Measurements from ENCODE around the gene FDCSP.
"Not testable (repeated sequence)": the region's sequence is repeated elsewhere in the genome, so short reads cannot be mapped to it uniquely, and the experiment has no call there.

The FDCSP gene

DNA sequence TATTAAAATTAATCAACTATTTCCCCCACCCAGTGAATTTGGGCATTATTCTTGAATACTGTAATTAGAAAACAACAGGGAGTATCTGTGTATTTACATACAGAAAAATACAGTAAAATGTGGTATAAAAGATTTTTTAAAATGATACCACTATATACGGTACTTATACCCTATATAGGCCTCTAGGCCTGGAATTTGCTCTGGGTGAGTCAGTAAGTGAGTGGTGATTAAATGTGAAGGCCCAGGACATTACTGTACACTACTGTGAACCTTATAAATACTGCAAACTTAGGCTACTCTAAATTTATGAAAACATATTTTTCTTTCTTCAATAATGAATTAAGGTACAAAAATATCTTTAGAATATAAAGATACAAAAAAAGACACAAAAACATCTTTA, 10.2 kb downstream of the FDCSP start:
- no peaks in the 10 kb centered on the region for H3K27me3 ChIP-seq (ENCODE audit: control insufficient read depth in 5 of 5, insufficient read depth in 4 of 5, low read length in 5 of 5)
- H3K4me3 ChIP-seq (ENCODE audit: low read depth in 1 of 5, low read length in 5 of 5) = no peak overlapping the region
- no peaks in the 10 kb centered on the region for H3K4me1 ChIP-seq (ENCODE audit: control insufficient read depth in 5 of 5, insufficient read depth in 5 of 5, low read length in 5 of 5)
- H3K9me3 ChIP-seq (ENCODE audit: control insufficient read depth in 5 of 5, low read length in 5 of 5) = no peaks in the 10 kb centered on the region
- no peak overlapping the region for H3K27ac ChIP-seq (ENCODE audit: low read depth, low read length)
- H3K9ac ChIP-seq (ENCODE audit: low read length in 5 of 5) = no peak overlapping the region
- no peaks in the 10 kb centered on the region for H3K36me3 ChIP-seq (ENCODE audit: control insufficient read depth in 5 of 5, insufficient read depth in 5 of 5, low read length in 5 of 5)

- H3K4me1 ChIP-seq (ENCODE audit: control insufficient read depth in 5 of 5, insufficient read depth in 5 of 5, low read length in 5 of 5) = no peaks in the 10 kb centered on the region
- H3K27me3 ChIP-seq (ENCODE audit: control insufficient read depth in 5 of 5, insufficient read depth in 4 of 5, low read length in 5 of 5) = no peaks in the 10 kb centered on the region
- no peaks in the 10 kb centered on the region for H3K36me3 ChIP-seq (ENCODE audit: control insufficient read depth in 5 of 5, insufficient read depth in 5 of 5, low read length in 5 of 5)
- H3K9ac ChIP-seq (ENCODE audit: low read length in 5 of 5) = no peak overlapping the region
- no peaks in the 10 kb centered on the region for H3K9me3 ChIP-seq (ENCODE audit: control insufficient read depth in 5 of 5, low read length in 5 of 5)
- no peak overlapping the region for H3K27ac ChIP-seq (ENCODE audit: low read depth, low read length)
- H3K4me3 ChIP-seq (ENCODE audit: low read depth in 1 of 5, low read length in 5 of 5) = no peak overlapping the region
These were observed 13.4 kb downstream of the FDCSP start for GRCh38 chr4:70239131-70239883.

GRCh38 chr4:70239884-70240591, 14.1 kb downstream of the FDCSP start:
- Histone ChIP-seq H3K4me3 (ENCODE audit: low read depth in 1 of 5, low read length in 5 of 5) (no peak overlapping the region), H3K9me3 (ENCODE audit: control insufficient read depth in 5 of 5, low read length in 5 of 5) (no peaks in the 10 kb centered on the region), H3K27me3 (ENCODE audit: control insufficient read depth in 5 of 5, insufficient read depth in 4 of 5, low read length in 5 of 5) (no peaks in the 10 kb centered on the region), H3K27ac (ENCODE audit: low read depth, low read length) (no peak overlapping the region), H3K9ac (ENCODE audit: low read length in 5 of 5) (no peak overlapping the region), H3K4me1 (ENCODE audit: control insufficient read depth in 5 of 5, insufficient read depth in 5 of 5, low read length in 5 of 5) (no peaks in the 10 kb centered on the region), H3K36me3 (ENCODE audit: control insufficient read depth in 5 of 5, insufficient read depth in 5 of 5, low read length in 5 of 5) (no peaks in the 10 kb centered on the region)

DNA sequence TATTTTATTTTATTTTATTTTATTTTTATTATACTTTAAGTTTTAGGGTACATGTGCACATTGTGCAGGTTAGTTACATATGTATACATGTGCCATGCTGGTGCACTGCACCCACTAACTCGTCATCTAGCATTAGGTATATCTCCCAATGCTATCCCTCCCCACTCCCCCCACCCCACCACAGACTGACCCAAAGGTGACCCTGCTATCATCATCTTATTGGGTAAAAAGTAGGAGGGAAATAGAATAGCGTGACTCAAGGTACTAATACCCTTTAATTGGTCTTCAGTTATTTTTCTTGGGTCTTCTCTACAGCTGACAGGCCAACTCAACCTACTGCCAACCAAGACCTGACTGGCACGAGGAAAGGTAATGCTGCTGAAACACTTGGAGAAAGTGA, 16.4 kb downstream of the FDCSP start, which contains the start of gene CSN3:
CSN3 (plus strand) TSS at position 301 of the 400 bp plus-strand sequence. CDS start 2,223 bp downstream, outside the sequence.
- not testable (repeated sequence) for H3K27ac ChIP-seq (ENCODE audit: low read depth, low read length); H3K9me3 ChIP-seq (ENCODE audit: control insufficient read depth in 5 of 5, low read length in 5 of 5); H3K4me1 ChIP-seq (ENCODE audit: control insufficient read depth in 5 of 5, insufficient read depth in 5 of 5, low read length in 5 of 5); H3K9ac ChIP-seq (ENCODE audit: low read length in 5 of 5); H3K27me3 ChIP-seq (ENCODE audit: control insufficient read depth in 5 of 5, insufficient read depth in 4 of 5, low read length in 5 of 5); H3K4me3 ChIP-seq (ENCODE audit: low read depth in 1 of 5, low read length in 5 of 5); H3K36me3 ChIP-seq (ENCODE audit: control insufficient read depth in 5 of 5, insufficient read depth in 5 of 5, low read length in 5 of 5)

GRCh38 chr4:70243091-70243490, 17.2 kb downstream of the FDCSP start:
- Histone ChIP-seq H3K36me3 (ENCODE audit: control insufficient read depth in 5 of 5, insufficient read depth in 5 of 5, low read length in 5 of 5) (no peaks in the 10 kb centered on the region), H3K9me3 (ENCODE audit: control insufficient read depth in 5 of 5, low read length in 5 of 5) (no peaks in the 10 kb centered on the region), H3K9ac (ENCODE audit: low read length in 5 of 5) (no peak overlapping the region), H3K27me3 (ENCODE audit: control insufficient read depth in 5 of 5, insufficient read depth in 4 of 5, low read length in 5 of 5) (no peaks in the 10 kb centered on the region), H3K27ac (ENCODE audit: low read depth, low read length) (no peak overlapping the region), H3K4me3 (ENCODE audit: low read depth in 1 of 5, low read length in 5 of 5) (no peak overlapping the region), H3K4me1 (ENCODE audit: control insufficient read depth in 5 of 5, insufficient read depth in 5 of 5, low read length in 5 of 5) (no peaks in the 10 kb centered on the region)

GRCh38 chr4:70251250-70251944, 25.5 kb downstream of the FDCSP start:
- Histone ChIP-seq H3K36me3 (ENCODE audit: control insufficient read depth in 5 of 5, insufficient read depth in 5 of 5, low read length in 5 of 5) (no peaks in the 10 kb centered on the region), H3K9me3 (ENCODE audit: control insufficient read depth in 5 of 5, low read length in 5 of 5) (no peaks in the 10 kb centered on the region), H3K27ac (ENCODE audit: low read depth, low read length) (no peak overlapping the region), H3K4me3 (ENCODE audit: low read depth in 1 of 5, low read length in 5 of 5) (no peak overlapping the region), H3K4me1 (ENCODE audit: control insufficient read depth in 5 of 5, insufficient read depth in 5 of 5, low read length in 5 of 5) (no peaks in the 10 kb centered on the region), H3K27me3 (ENCODE audit: control insufficient read depth in 5 of 5, insufficient read depth in 4 of 5, low read length in 5 of 5) (no peaks in the 10 kb centered on the region), H3K9ac (ENCODE audit: low read length in 5 of 5) (no peak overlapping the region)

GRCh38 chr4:70251945-70252277, 26.0 kb downstream of the FDCSP start:
- H3K36me3 ChIP-seq (ENCODE audit: control insufficient read depth in 5 of 5, insufficient read depth in 5 of 5, low read length in 5 of 5) = no peaks in the 10 kb centered on the region
- no peak overlapping the region for H3K4me3 ChIP-seq (ENCODE audit: low read depth in 1 of 5, low read length in 5 of 5)
- H3K9me3 ChIP-seq (ENCODE audit: control insufficient read depth in 5 of 5, low read length in 5 of 5) = no peaks in the 10 kb centered on the region
- no peaks in the 10 kb centered on the region for H3K27me3 ChIP-seq (ENCODE audit: control insufficient read depth in 5 of 5, insufficient read depth in 4 of 5, low read length in 5 of 5)
- no peak overlapping the region for H3K27ac ChIP-seq (ENCODE audit: low read depth, low read length)
- no peaks in the 10 kb centered on the region for H3K4me1 ChIP-seq (ENCODE audit: control insufficient read depth in 5 of 5, insufficient read depth in 5 of 5, low read length in 5 of 5)
- no peak overlapping the region for H3K9ac ChIP-seq (ENCODE audit: low read length in 5 of 5)

GRCh38 chr4:70269674-70270073, 43.8 kb downstream of the FDCSP start:
- H3K4me1 ChIP-seq (ENCODE audit: control insufficient read depth in 5 of 5, insufficient read depth in 5 of 5, low read length in 5 of 5) = no peaks in the 10 kb centered on the region
- H3K27me3 ChIP-seq (ENCODE audit: control insufficient read depth in 5 of 5, insufficient read depth in 4 of 5, low read length in 5 of 5) = no peaks in the 10 kb centered on the region
- H3K27ac ChIP-seq (ENCODE audit: low read depth, low read length) = no peak overlapping the region
- no peaks in the 10 kb centered on the region for H3K36me3 ChIP-seq (ENCODE audit: control insufficient read depth in 5 of 5, insufficient read depth in 5 of 5, low read length in 5 of 5)
- no peaks in the 10 kb centered on the region for H3K9me3 ChIP-seq (ENCODE audit: control insufficient read depth in 5 of 5, low read length in 5 of 5)
- no peak overlapping the region for H3K4me3 ChIP-seq (ENCODE audit: low read depth in 1 of 5, low read length in 5 of 5)
- no peak overlapping the region for H3K9ac ChIP-seq (ENCODE audit: low read length in 5 of 5)

GRCh38 chr4:70277121-70277520, 51.2 kb downstream of the FDCSP start:
- Histone ChIP-seq H3K9ac (ENCODE audit: low read length in 5 of 5) (no peak overlapping the region), H3K4me1 (ENCODE audit: control insufficient read depth in 5 of 5, insufficient read depth in 5 of 5, low read length in 5 of 5) (no peaks in the 10 kb centered on the region), H3K27ac (ENCODE audit: low read depth, low read length) (no peak overlapping the region), H3K4me3 (ENCODE audit: low read depth in 1 of 5, low read length in 5 of 5) (no peak overlapping the region), H3K36me3 (ENCODE audit: control insufficient read depth in 5 of 5, insufficient read depth in 5 of 5, low read length in 5 of 5) (no peaks in the 10 kb centered on the region), H3K9me3 (ENCODE audit: control insufficient read depth in 5 of 5, low read length in 5 of 5) (no peaks in the 10 kb centered on the region), H3K27me3 (ENCODE audit: control insufficient read depth in 5 of 5, insufficient read depth in 4 of 5, low read length in 5 of 5) (no peaks in the 10 kb centered on the region)

DNA sequence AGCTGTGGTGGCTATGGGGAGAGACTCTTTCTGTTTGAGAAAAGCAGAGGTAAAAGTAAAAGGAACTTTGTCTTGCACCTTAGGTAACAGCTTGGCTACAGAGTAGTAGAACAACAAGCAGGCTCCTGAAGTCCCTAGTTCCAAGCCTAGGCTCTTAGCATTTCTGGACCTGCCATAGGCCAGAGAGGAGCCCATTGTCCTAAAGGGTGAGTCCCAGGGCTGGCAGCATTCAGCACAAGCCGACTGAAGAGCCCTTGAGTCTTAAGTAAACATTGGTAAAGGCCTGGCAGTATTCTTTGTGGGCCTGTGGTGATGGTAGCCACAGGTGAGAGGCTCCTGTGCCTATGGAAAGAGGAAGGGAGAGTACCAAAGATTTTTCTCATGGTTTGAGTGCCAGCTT, 54.6 kb downstream of the FDCSP start:
- Histone ChIP-seq H3K4me3 (ENCODE audit: low read depth in 1 of 5, low read length in 5 of 5) (no peak overlapping the region), H3K27ac (ENCODE audit: low read depth, low read length) (no peak overlapping the region), H3K4me1 (ENCODE audit: control insufficient read depth in 5 of 5, insufficient read depth in 5 of 5, low read length in 5 of 5) (no peaks in the 10 kb centered on the region), H3K9me3 (ENCODE audit: control insufficient read depth in 5 of 5, low read length in 5 of 5) (no peaks in the 10 kb centered on the region), H3K27me3 (ENCODE audit: control insufficient read depth in 5 of 5, insufficient read depth in 4 of 5, low read length in 5 of 5) (no peaks in the 10 kb centered on the region), H3K9ac (ENCODE audit: low read length in 5 of 5) (no peak overlapping the region), H3K36me3 (ENCODE audit: control insufficient read depth in 5 of 5, insufficient read depth in 5 of 5, low read length in 5 of 5) (no peaks in the 10 kb centered on the region)
